HCT116 (cell line): ENCODE data around the gene STRN3. TPM values are rescaled to one million over a fixed set of nuclear protein-coding genes. Genes with fewer than 3 reads are reported as not detected.
A peak's percentile ranks its signal among the peaks of the same experiment; 100 is the strongest.

Experiments used
- ATAC-seq: fragments of 200-7000 bp; cut with Tn5 transposase; 2 replicates; pipeline ENCODE4 v1.9.1; 2020; ENCODE audit warnings: mild to moderate bottlenecking, moderate library complexity
- BruUV-seq: library from RNA; stranded (reverse); fragments of 400-500 nt; replicated peaks from 2 replicates; lab custom pipeline; 2021; lab: Mats Ljungman, UMichigan
- CTCF ChIA-PET: fragments of 300-600 bp; sonication (Branson Sonifier 250); formaldehyde crosslinking; loops from one replicate; lab custom pipeline; 2021; ENCODE audit warnings: antibody characterized with exemption; lab: Charles Lee
- POLR2A ChIA-PET: fragments of 300-600, 350-600 bp; sonication (Branson Sonifier 250); formaldehyde crosslinking; loops from one replicate; lab custom pipeline; 2021; ENCODE audit warnings: antibody characterized with exemption; lab: Charles Lee
- RAD21 ChIA-PET, 2 experiments: fragments of 300-600 bp; sonication (Branson Sonifier 250); formaldehyde crosslinking; loops; one replicate each; lab custom pipeline; 2023; ENCODE audit warnings: low total read pairs in 2 of 2; ENCODE audit not compliant: uncharacterized antibody in 2 of 2, unreplicated experiment in 2 of 2, low non-redundant PET in 1 of 2; lab: Charles Lee
- DNase-seq: peaks from one replicate; pipeline ENCODE4 v3.0.0-alpha.2; 2010; ENCODE audit warnings: low read depth, low spot score
- H2AFZ ChIP-seq: fragments of 200-600 bp; shearing (Covaris generic), sonication (generic); 2 replicates; pipeline ENCODE4 v1.6.1; 2017; ENCODE audit warnings: low read depth, mixed run types, mixed read lengths, antibody characterized with exemption, low read length; ENCODE audit not compliant: poor library complexity, severe bottlenecking
- H3K27ac ChIP-seq: 2 replicates; pipeline ENCODE4 v1.5.1; 2012; ENCODE audit warnings: low read depth, low read length
- H3K27me3 ChIP-seq: fragments of 200-600 bp; sonication (generic); 2 replicates; pipeline ENCODE4 v1.6.1; 2016; ENCODE audit warnings: mixed run types, low read length, mixed read lengths; ENCODE audit not compliant: insufficient read depth
- H3K36me3 ChIP-seq, 2 experiments: fragments of 200-500 bp in 1 of 2; fragments of 200-600 bp in 1 of 2; sonication (Bioruptor generic) in 1 of 2; sonication (generic) in 1 of 2; 2 replicates each; pipeline versions ENCODE4 v1.5.1 to v1.6.1; 2014 to 2016; ENCODE audit warnings: low read length in 2 of 2, inconsistent platforms in 1 of 2, mixed read lengths in 1 of 2, mixed run types in 1 of 2; ENCODE audit not compliant: insufficient read depth in 2 of 2, control insufficient read depth in 1 of 2
- H3K4me1 ChIP-seq, 2 experiments: fragments of 200-600 bp in 1 of 2; sonication (generic) in 1 of 2; 2 replicates each; pipeline versions ENCODE4 v1.5.1 to v1.6.1; 2012 to 2017; ENCODE audit warnings: low read length in 2 of 2, inconsistent platforms in 1 of 2, mild to moderate bottlenecking in 1 of 2, mixed read lengths in 1 of 2, mixed run types in 1 of 2, moderate library complexity in 1 of 2; ENCODE audit not compliant: insufficient read depth in 2 of 2, control insufficient read depth in 1 of 2
- H3K4me2 ChIP-seq: fragments of 200-600 bp; sonication (generic); 2 replicates; pipeline ENCODE4 v1.6.1; 2017; ENCODE audit warnings: mixed run types, low read length, mixed read lengths
- H3K4me3 ChIP-seq, 2 experiments: fragments of 200-600 bp in 1 of 2; sonication (generic) in 1 of 2; replicated peaks in 1 of 2; 2 replicates each; pipeline ENCODE4 v1.5.1; 2011 to 2016; ENCODE audit warnings: low read length in 2 of 2, control low read depth in 1 of 2, low read depth in 1 of 2, mild to moderate bottlenecking in 1 of 2, mixed read lengths in 1 of 2, mixed run types in 1 of 2
- H3K79me2 ChIP-seq: fragments of 200-600 bp; sonication (generic); 2 replicates; pipeline ENCODE4 v1.6.1; 2017; ENCODE audit warnings: mild to moderate bottlenecking, mixed run types, low read length, moderate library complexity, mixed read lengths; ENCODE audit not compliant: insufficient read depth
- H3K9ac ChIP-seq: fragments of 200-600 bp; sonication (generic); 2 replicates; pipeline ENCODE4 v1.6.1; 2016; ENCODE audit warnings: low read length, mixed read lengths
- H3K9me2 ChIP-seq: fragments of 200-600 bp; sonication (generic), shearing (Covaris generic); 2 replicates; pipeline ENCODE4 v1.6.1; 2017; ENCODE audit warnings: mixed run types, mild to moderate bottlenecking, moderate library complexity; ENCODE audit not compliant: insufficient read depth
- H3K9me3 ChIP-seq, 2 experiments: fragments of 200-500 bp in 1 of 2; fragments of 200-600 bp in 1 of 2; sonication (Bioruptor generic) in 1 of 2; sonication (generic) in 1 of 2; 2 replicates each; pipeline ENCODE4 v1.6.1; 2014 to 2017; ENCODE audit warnings: low read length in 2 of 2, mixed read lengths in 2 of 2, inconsistent platforms in 1 of 2, low read depth in 1 of 2, mild to moderate bottlenecking in 1 of 2, mixed run types in 1 of 2, moderate library complexity in 1 of 2; ENCODE audit not compliant: control insufficient read depth in 1 of 2, insufficient read depth in 1 of 2
- H4K20me1 ChIP-seq: fragments of 200-600 bp; sonication (generic), shearing (Covaris generic); 2 replicates; pipeline ENCODE4 v1.6.1; 2017; ENCODE audit warnings: mixed run types, mild to moderate bottlenecking, moderate library complexity; ENCODE audit not compliant: insufficient read depth
- CBX3 ChIP-seq: IDR thresholded peaks from 2 replicates; pipeline ENCODE4 v1.6.1; 2012; ENCODE audit warnings: low read depth
- EZH2 ChIP-seq: fragments of 200-600 bp; sonication (generic); IDR thresholded peaks from 2 replicates; pipeline ENCODE4 v1.6.1; 2017; ENCODE audit warnings: antibody characterized with exemption, mixed run types
- FOSL1 ChIP-seq: IDR thresholded peaks from 2 replicates; pipeline ENCODE4 v1.6.1; 2012; ENCODE audit warnings: low read depth
- POLR2A ChIP-seq: IDR thresholded peaks from 2 replicates; pipeline ENCODE4 v1.7.0; 2011; ENCODE audit warnings: borderline replicate concordance; ENCODE audit not compliant: insufficient read depth, insufficient read length; ENCODE audit errors: extremely low read depth
- POLR2AphosphoS5 ChIP-seq: IDR thresholded peaks from 2 replicates; pipeline ENCODE4 v1.6.1; 2011; ENCODE audit warnings: mild to moderate bottlenecking, low read depth, low read length, moderate library complexity
- REST ChIP-seq: IDR thresholded peaks from 2 replicates; pipeline ENCODE4 v1.6.1; 2012; ENCODE audit warnings: low read depth
- SP1 ChIP-seq: IDR thresholded peaks from 2 replicates; pipeline ENCODE4 v1.6.1; 2012; ENCODE audit warnings: low read depth
- SRF ChIP-seq: IDR thresholded peaks from 2 replicates; pipeline ENCODE4 v1.6.1; 2012; ENCODE audit warnings: low read depth
- TCF7L2 ChIP-seq: IDR thresholded peaks from 2 replicates; pipeline ENCODE4 v1.7.0; 2011; ENCODE audit warnings: borderline replicate concordance, inconsistent platforms; ENCODE audit not compliant: insufficient read depth, insufficient read length; ENCODE audit errors: extremely low read depth
- intact Hi-C: fragments of 100-400 bp; cut with micrococcal nuclease; formaldehyde crosslinking; loops from 2 replicates; pipeline ENCODE4 v1.10.0; 2022
- total RNA-seq: library from RNA; stranded (reverse); gene quantifications from one replicate; pipeline ENCODE4 v1.2.1, GENCODE V29; 2021; ENCODE audit not compliant: unreplicated experiment

Gene STRN3
- total RNA-seq, 1 experiment from 2014 or later = 43.4 TPM

- H3K9ac ChIP-seq = peak overlapping the region; percentile 61
- ChIA-PET CTCF (no interaction called here), POLR2A (interaction anchor here (0.6 kb wide), 1 partner anchor 155 kb away, joined by 3 read pairs; no protein-coding TSS in a partner anchor), RAD21 (no interaction called here)
- H3K4me3 ChIP-seq = peak overlapping the region; percentile 43 to 58; a peak in 3 of 4 replicates
- no peaks in the 10 kb centered on the region for H3K9me3 ChIP-seq
- H3K4me2 ChIP-seq = peak overlapping the region; percentile 85
- no peaks in the 10 kb centered on the region for H3K9me2 ChIP-seq
- H3K4me1 ChIP-seq = peaks cover 0 to 18% of the 10 kb centered on the region in 2 experiments; a peak in 3 of 4 replicates
- no peak overlapping the region; the same call in 1 of the 2 replicates for H3K27ac ChIP-seq
- ATAC-seq (peak; percentile 11; the same call in 1 of the 2 replicates), DNase-seq (no peak)
- no peaks in the 10 kb centered on the region for H4K20me1 ChIP-seq
- BruUV-seq = TSS peak; percentile 28
- H3K36me3 ChIP-seq = no peaks in the 10 kb centered on the region
- H2AFZ ChIP-seq = peak overlapping the region; percentile 3
- TF ChIP-seq FOSL1 = no peak
- no peak for TF ChIP-seq REST
- TF ChIP-seq POLR2A = no peak
- TF ChIP-seq SP1 = no peak
- TF ChIP-seq CBX3 = no peak
- no peak for TF ChIP-seq TCF7L2
- no peak for TF ChIP-seq POLR2AphosphoS5
- no peak for TF ChIP-seq EZH2
- no peak for TF ChIP-seq SRF
- no peaks in the 10 kb centered on the region for H3K79me2 ChIP-seq
- H3K27me3 ChIP-seq = no peaks in the 10 kb centered on the region
- intact Hi-C loops = no loop called here
Measured at GRCh38 chr14:30873308-30874119, 152.7 kb downstream of the STRN3 start.
